Endothelial cell (in vitro differentiated cells): ENCODE data around the gene SLC44A3. TPM values are rescaled to one million over a fixed set of nuclear protein-coding genes. Genes with fewer than 3 reads are reported as not detected.

ENCODE experiments used
- DNase-seq: peaks from one replicate; pipeline ENCODE4 v3.0.0; 2021; ENCODE audit warnings: low spot score
- H3K27ac Mint-ChIP-seq: one replicate; pipeline ENCODE4 v1.8.0; 2021; ENCODE audit warnings: mixed read lengths, inconsistent platforms; ENCODE audit not compliant: unreplicated experiment
- H3K27me3 Mint-ChIP-seq: one replicate; pipeline ENCODE4 v1.8.0; 2021; ENCODE audit warnings: mild to moderate bottlenecking, moderate library complexity, mixed read lengths, inconsistent platforms; ENCODE audit not compliant: unreplicated experiment
- H3K36me3 Mint-ChIP-seq: one replicate; pipeline ENCODE4 v1.8.0; 2021; ENCODE audit warnings: mild to moderate bottlenecking, low read depth, mixed read lengths, inconsistent platforms; ENCODE audit not compliant: unreplicated experiment
- H3K4me1 Mint-ChIP-seq: one replicate; pipeline ENCODE4 v1.8.0; 2021; ENCODE audit warnings: mild to moderate bottlenecking, mixed read lengths, inconsistent platforms; ENCODE audit not compliant: unreplicated experiment
- H3K4me3 Mint-ChIP-seq: one replicate; pipeline ENCODE4 v1.8.0; 2021; ENCODE audit warnings: mild to moderate bottlenecking, mixed read lengths, inconsistent platforms; ENCODE audit not compliant: unreplicated experiment
- H3K9me3 Mint-ChIP-seq: one replicate; pipeline ENCODE4 v1.8.0; 2021; ENCODE audit warnings: mixed read lengths, inconsistent platforms; ENCODE audit not compliant: unreplicated experiment
- CTCF ChIP-seq: fragments of 200-600 bp; sonication (generic); IDR thresholded peaks from one replicate; pipeline ENCODE4 v1.5.0; 2021; ENCODE audit warnings: antibody characterized with exemption; ENCODE audit not compliant: unreplicated experiment
- total RNA-seq: library from RNA; stranded (reverse); fragmentation: NEBNext Ultra II Directional; extraction: Animal tissue kit (Norgen Biotek cat#: 25700); gene quantifications from one replicate; pipeline ENCODE4 v1.2.1, GENCODE V29; 2021; ENCODE audit not compliant: unreplicated experiment

The SLC44A3 gene
- total RNA-seq, 1 donor from 2014 or later, result 2.7 TPM

GRCh38 chr1:94929351-94930217, 109.4 kb downstream of the SLC44A3 start:
- H3K4me3 Mint-ChIP-seq, result peak overlapping the region; percentile 59
- no peak for TF ChIP-seq CTCF
- DNase-seq, result no peak
- H3K9me3 Mint-ChIP-seq, result no peaks in the 10 kb centered on the region
- peaks cover 28% of the 10 kb centered on the region for H3K36me3 Mint-ChIP-seq
- H3K27ac Mint-ChIP-seq, result no peak overlapping the region
- peaks cover 46% of the 10 kb centered on the region for H3K4me1 Mint-ChIP-seq
- peaks cover 18% of the 10 kb centered on the region for H3K27me3 Mint-ChIP-seq

GRCh38 chr1:94931254-94931841, 111.2 kb downstream of the SLC44A3 start:
- no peak for DNase-seq
- Mint-ChIP-seq H3K27ac (no peak overlapping the region), H3K9me3 (no peaks in the 10 kb centered on the region), H3K36me3 (peaks cover 16% of the 10 kb centered on the region), H3K27me3 (peaks cover 7% of the 10 kb centered on the region), H3K4me1 (peaks cover 49% of the 10 kb centered on the region), H3K4me3 (no peak overlapping the region)
- no peak for TF ChIP-seq CTCF

- H3K27me3 Mint-ChIP-seq, result no peaks in the 10 kb centered on the region
- no peak for TF ChIP-seq CTCF
- H3K36me3 Mint-ChIP-seq, result peaks cover 14% of the 10 kb centered on the region
- no peak overlapping the region for H3K4me3 Mint-ChIP-seq
- no peak for DNase-seq
- no peak overlapping the region for H3K27ac Mint-ChIP-seq
- H3K4me1 Mint-ChIP-seq, result peaks cover 39% of the 10 kb centered on the region
- no peaks in the 10 kb centered on the region for H3K9me3 Mint-ChIP-seq
Measured at GRCh38 chr1:94934551-94934950, 114.4 kb downstream of the SLC44A3 start.

- TF ChIP-seq CTCF, result no peak
- no peak for DNase-seq
- Mint-ChIP-seq H3K36me3 (peaks cover 14% of the 10 kb centered on the region), H3K27me3 (no peaks in the 10 kb centered on the region), H3K27ac (no peak overlapping the region), H3K4me1 (peaks cover 35% of the 10 kb centered on the region), H3K4me3 (no peak overlapping the region), H3K9me3 (no peaks in the 10 kb centered on the region)
Measured at GRCh38 chr1:94935034-94935433, 114.9 kb downstream of the SLC44A3 start.

- Mint-ChIP-seq H3K36me3 (peaks cover 14% of the 10 kb centered on the region), H3K4me3 (peak overlapping the region; percentile 12), H3K4me1 (peaks cover 32% of the 10 kb centered on the region), H3K27me3 (no peaks in the 10 kb centered on the region), H3K27ac (peak overlapping the region; percentile 73), H3K9me3 (no peaks in the 10 kb centered on the region)
- TF ChIP-seq CTCF, result no peak
- DNase-seq, result no peak
Measured at GRCh38 chr1:94935476-94935875, 115.3 kb downstream of the SLC44A3 start.
